Stimulated activated naive CD4-positive, alpha-beta T cell (primary cell): ENCODE results near the gene MTX1.
A peak's percentile ranks its signal among the peaks of the same experiment; 100 is the strongest.
"Not testable (repeated sequence)": the region's sequence is repeated elsewhere in the genome, so short reads cannot be mapped to it uniquely, and the experiment has no call there.

Source experiments
- DNase-seq, 6 experiments: peaks; one replicate each; lab custom pipeline; 2025; lab: John Stamatoyannopoulos, UW

The MTX1 gene

DNA sequence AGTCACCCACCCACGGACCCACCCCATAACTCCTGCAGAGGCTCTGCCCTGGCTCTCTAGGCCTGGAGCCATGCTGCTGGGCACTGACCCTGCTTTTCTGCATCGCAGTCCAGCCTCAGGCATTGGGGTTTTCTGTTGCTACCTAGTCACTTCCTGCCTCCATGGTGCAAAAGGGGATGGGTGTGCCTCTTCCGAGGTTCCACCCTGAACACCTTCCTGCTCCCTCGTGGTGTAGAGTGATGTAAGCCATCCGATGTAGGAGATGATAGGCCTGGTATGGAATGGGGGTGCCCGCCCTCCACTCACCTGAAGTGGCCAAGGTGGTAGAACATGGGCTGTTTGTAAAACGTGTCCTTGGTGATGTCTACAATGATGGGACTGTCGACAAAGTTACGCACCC, 26.9 kb downstream of the MTX1 start:
- not testable (repeated sequence) for DNase-seq

DNA sequence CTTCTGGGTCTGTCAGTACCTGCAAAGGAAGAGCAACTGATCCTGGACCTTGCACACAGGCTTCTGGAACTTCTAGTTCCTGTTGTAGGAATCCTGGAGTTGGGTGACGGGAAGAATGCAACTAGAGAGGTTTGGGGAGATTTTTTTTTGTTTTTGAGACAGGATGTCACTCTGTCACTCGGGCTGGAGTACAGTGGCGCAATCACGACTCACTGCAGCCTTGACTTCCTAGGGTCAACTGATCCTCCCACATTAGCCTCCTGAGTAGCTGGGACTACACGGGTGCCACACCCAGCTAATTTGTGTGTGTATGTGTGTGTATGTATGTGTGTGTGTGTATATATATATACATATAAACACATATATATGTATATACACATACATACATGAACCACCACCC, 28.0 kb downstream of the MTX1 start:
- DNase-seq = no peak

DNA sequence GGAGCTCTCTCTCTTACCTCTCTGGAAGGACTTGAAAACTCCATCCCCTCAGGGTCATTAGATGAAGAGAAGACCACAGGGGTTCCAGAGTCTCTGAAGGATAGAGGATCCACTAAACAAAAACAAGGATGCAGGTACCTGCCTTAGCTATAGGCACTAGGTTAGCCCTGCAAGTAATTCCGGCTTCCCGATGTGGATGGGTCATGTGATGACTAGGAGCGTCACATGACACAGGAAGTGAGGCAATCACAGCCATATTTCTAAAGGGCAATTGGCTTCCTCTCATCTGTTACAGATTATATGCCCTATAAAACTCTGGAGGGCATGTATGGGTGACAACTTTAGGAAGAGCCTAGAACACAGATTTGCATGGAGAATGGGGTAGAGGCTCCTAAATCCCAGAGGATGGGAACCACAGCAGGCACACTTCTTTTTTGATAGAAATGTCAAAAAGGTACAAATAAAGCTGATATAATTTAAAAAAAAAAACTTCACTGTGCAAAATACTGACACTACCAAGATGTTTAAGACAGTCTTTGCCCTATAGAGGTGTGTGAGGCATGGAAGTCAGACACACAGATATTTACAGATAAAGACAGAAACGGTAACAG, 32.7 kb downstream of the MTX1 start:
- DNase-seq = peak; percentile 33 to 74 (median 58)

DNA sequence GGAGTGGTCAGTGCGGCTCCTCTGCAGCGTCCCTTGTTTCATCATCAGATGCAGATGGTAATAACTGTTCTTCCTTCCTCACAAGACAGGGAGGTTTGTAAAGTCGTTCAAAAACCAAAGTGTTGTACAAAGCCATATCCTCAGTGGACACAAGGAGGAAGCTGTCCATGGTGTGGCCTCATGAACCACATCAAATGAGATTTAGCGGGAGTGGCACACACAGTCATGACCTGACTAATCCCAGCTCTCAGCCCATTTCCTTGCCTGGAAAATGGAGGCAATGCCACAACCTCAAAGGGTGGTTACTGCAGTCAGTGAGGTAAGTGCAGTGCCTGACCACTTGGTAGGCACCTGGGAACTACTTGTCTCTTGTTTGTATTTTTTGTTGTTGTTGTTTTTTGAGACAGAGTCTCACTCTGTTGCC, 33.4 kb downstream of the MTX1 start:
- no peak for DNase-seq

DNA sequence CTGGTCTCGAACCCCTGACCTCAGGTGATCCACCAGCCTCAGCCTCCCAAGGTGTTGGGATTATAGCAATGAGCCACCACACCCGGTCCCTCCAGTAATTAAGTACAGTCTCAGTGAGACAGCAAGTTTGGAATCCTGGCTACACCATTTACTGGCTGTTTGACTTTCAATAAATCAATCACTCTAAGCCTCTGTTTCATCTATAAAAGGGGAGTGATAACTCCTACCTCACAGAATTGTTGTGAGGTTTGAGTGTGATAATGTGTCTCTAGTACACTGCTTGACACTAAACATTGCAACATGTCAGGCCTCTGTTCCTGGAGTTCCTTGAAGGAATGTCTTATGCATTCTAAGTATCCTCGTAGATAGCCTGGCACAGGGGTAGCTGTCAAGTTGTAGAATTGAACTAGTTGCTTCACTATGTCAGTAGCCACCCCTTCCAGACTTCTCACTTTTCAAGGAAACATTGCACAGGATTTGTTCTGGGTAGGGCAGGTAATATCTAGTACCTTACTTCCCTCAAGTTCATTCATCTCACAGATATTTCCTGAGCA, 34.4 kb downstream of the MTX1 start:
- no peak for DNase-seq

DNA sequence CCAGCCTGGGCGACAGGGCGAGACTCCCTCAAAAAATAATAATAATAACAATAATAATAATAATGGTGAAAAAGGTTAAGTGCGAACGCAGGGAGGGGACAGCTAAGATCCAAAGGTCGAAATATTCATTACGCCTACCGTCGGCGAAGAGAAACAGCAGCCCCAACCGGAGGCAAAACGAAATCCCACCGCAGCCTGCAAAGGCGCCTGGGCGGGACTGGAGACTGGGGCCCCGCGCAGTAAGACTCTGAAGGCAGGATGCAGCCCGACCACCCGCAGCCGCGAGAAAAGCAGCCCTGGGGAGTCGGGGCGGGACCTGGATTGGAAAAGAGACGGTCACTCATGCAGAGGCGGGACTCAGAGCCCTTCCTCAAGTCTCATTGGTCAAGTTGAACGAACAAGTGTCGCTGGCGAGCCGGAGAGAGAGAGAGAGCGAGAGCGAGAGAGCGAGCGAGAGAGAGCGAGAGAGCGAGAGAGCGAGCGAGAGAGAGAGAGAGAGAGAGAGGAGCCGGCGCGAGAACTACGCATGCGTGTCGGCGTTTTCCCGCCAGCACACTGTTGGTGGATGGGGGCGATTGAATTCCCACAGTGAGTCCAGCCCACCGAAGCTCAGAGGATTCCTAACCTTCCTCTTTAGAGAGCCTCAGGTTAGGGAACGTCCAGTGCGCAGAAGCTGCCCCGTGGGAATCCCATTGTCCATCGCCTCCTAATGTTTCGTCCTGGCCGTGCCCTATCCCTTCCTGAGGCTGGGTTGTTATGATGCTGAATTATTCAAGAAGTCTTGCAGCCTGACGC, 36.1 kb downstream of the MTX1 start:
- peak; percentile 86 to 95 (median 92) for DNase-seq

DNA sequence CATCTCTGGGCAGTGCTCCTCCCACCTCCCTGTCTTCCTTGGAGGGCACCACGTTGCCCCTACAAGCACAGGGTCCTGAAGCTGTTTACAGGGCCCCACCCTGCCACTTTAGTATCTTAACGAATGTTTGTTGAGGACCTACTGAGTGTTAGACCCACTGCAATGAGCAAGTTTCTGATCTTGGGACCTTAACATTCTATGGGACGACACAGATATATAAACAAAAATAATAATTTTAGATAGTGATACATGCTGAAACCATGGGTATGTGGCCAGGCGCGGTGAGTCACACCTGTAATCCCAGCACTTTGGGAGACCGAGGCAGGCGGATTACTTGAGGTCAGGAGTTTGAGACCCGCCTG, 36.6 kb downstream of the MTX1 start:
- DNase-seq = no peak

DNA sequence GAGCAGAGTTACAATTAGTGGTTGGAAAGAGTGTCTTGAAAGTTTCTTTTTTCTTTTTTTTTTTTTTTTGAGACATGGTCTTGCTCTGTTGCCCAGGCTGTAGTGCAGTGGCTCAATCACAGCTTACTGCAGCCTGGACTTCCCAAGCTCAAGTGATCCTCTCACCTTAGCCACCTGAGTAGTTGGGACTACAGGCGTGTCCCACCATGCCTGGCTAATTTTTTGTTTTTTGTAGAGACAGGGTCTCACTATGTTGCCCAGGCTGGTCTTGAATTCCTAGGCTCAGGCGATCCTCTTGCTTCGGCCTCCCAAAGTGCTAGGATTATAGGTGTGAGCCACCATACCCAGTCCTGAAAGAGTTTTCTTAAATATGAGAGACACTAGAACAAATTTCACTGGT, 38.3 kb downstream of the MTX1 start:
- not testable (repeated sequence) for DNase-seq

DNA sequence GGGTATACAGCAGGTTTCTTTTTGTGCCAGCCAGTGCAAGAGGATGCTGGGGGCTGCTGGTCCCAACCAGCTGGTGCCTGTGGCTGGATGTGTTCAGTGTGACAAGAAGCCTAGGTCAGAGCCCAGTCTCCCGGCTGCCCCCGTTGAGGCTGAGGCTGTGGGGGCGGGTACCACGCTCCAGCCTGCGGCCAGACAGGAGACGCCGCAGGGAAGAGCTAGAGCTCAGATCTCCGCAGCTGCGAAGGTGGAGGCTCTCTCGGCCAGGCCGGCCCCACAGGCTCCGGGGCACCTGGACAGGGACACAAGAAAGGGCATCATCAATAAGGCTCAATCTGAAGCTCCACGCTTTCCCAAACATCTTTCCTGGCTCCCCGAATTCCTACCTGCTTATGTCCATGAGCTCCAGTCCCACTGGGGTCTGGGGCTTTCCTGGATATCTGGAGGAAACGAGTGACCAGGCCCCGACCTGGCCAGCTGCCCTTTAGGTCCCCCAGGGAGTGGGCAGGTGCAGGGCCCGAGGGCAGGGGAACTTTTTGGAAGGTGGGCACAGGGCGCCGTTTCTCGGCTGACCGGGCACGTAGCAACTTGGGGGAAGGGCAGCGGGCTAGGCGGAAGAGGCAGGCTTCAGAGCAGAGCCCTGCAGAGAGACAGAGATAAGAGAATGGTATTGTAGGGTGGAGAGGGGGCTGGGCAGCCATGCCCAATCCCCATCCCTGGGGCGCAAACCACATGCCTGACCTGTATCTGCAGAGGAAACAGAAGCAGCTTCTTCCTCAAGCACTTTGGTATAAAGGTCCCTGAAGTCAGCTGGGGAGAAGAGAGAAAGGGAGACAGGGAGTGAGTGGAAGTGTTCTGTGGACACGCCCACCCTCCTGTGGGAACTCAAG, 39.4 kb downstream of the MTX1 start:
- no peak for DNase-seq

DNA sequence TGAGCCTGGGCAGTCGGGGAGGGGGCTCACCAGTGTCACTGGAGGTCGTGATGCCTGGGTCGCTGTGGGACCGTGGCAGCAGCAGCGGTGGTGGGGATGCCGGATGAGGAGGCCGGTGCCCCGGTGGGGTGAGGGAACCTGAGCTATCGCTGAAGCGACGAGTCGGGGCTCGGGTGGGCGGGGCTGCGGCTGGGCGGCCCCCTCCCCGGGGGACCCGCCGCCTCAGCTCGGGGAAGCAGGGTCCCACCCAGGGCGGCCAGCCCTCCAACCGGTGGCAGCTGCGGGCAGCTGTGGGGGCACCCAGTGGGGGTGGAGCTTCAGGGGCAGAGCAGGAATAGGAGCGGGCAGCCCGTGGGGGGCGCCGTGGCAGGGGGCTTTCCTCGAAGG, 41.7 kb downstream of the MTX1 start:
- DNase-seq = peak in 2 of 6 experiments; percentile 9 to 57

DNA sequence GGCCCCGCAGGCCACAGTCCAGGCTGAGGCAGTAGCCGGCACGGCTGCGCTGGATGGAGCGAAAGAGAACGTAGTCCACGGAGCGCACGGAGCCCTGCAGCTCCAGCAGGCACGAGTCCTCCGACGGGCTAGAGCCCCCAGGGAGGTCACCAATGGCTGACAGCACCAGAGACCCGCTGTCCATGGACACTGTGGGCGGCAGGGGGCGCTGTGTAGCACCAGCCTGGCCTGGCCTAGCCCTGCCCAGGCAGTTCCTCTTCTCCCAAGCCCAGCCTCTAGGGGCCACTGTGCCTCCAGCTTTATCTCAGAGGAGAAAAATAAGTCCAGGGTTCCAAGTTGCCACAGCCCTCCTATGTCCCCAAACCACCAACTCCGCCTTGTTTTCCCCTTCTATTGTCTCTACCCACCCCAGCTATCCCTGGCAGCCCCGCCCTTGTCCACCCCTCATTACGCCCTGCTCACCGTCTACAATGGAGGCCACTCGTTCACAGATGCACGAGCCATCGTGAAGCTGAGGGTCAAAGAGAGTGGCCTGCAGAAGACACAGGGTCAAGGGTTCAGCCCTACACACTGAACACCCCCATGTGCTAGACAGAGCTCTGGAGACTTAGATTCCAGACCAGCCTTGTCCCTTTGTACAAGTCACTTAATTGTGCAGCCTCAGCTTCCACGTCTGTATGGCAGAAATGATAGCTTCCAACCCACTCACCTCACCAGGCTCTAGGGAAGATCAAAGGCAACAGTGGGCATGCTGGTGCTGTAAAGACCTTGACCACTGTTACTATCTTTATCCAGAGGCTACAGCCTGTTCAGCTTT, 42.3 kb downstream of the MTX1 start:
- DNase-seq = peak; percentile 81 to 94 (median 92)

DNA sequence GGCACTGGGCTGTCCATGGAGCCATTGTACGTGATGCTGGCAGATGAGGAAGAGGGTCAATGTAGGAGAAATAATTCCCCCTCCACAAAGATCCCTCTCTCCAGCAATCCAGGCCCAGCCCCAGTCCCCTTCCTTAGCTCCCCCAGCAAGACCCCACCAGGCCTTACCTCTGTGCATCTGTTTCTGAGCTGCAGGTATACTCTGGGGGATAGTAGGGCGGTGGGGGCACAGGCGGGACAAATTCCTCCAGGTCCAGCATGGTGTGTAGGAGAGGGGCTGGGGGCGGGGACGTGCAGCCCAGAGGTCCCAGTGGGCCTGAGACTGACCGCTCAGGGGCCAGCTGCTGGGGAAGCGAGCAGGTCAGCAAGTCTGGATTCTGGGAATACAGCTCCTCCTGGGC, 43.1 kb downstream of the MTX1 start:
- no peak for DNase-seq

DNA sequence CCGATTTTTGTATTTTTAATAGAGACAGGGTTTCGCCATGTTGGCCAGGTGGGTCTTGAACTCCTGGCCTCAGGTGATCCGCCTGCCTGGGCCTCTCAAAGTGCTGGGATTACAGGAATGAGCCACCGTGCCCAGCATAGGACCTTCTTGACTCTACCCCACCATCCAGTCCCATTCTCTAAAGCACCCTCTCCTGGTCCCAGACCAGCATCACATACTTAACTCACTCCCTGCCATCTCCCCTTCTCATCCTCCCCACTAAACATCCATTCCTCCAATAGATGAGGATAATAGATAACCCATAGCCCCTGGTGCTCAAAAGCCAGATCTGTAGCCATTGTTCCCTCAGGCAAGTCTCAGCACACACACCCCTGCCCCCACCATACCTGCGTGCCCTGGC, 44.7 kb downstream of the MTX1 start:
- DNase-seq = no peak

DNA sequence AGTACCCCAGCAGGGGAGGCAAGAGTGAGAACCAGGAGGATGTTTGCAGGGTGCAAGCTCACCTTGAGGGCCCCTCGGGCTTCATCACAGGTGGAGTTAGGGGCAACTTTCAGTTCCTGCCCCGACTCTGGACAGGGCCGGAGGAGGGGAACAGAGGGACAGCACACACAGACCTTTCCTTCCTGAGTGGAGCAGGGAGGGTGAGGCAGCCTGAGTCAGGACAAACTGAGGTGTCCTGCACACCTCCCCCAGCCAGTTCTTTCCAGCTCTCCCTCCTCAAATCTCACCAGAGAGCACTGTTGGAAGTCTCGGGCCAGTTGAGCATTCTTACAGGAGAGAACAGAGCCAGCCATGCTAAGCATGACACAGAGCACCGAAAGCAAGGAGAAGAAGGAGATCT, 45.3 kb downstream of the MTX1 start:
- DNase-seq = no peak

DNA sequence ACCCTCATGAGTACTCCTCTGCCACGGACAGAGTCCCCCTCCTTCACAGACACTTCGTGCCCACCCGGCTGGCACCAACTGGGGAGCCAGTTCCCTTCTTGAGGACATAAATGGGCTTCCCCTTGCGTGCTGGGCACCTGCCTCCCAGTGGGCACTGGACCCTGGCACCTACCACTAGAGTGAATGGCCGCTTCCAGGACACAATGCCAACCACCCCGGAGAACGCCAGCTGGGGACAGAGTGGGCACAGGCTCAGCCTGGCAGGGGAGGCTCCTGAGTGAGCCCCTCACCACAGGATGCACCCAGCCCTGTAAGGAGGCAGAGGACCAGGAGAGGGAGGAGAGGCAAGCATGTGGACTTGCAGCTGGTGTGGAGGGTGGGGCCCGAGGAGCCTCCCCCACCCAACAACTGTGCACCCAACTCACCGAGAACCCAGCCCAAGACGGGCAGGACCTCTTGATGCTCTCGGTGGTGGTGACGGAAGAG, 45.8 kb downstream of the MTX1 start:
- no peak for DNase-seq

DNA sequence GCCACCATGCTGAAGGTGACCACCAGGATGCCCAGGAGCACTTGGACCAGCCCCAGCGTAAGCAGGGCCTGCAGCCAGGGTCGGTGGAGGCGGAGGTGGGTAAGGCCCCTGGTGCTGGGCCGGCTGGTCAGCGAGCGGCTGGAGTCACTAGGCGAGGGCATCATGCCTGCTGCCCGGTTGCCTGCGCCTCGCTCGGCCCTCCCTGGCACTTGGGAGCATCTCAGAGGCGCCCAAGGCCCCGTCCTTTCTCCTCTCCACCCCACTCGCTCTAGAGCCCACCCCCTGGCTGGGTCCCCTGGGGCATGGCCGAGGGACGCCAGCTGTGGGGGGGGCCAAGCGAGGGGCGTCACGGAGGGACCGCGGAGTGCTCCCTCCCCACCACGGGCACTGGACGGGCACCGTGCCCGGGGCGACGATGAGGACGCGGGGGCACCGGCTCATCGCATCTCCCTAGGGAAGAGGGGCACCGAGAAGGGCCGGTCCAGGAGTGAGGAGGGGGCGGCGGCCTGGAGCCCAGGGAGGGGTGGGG, 46.3 kb downstream of the MTX1 start:
- DNase-seq = no peak

DNA sequence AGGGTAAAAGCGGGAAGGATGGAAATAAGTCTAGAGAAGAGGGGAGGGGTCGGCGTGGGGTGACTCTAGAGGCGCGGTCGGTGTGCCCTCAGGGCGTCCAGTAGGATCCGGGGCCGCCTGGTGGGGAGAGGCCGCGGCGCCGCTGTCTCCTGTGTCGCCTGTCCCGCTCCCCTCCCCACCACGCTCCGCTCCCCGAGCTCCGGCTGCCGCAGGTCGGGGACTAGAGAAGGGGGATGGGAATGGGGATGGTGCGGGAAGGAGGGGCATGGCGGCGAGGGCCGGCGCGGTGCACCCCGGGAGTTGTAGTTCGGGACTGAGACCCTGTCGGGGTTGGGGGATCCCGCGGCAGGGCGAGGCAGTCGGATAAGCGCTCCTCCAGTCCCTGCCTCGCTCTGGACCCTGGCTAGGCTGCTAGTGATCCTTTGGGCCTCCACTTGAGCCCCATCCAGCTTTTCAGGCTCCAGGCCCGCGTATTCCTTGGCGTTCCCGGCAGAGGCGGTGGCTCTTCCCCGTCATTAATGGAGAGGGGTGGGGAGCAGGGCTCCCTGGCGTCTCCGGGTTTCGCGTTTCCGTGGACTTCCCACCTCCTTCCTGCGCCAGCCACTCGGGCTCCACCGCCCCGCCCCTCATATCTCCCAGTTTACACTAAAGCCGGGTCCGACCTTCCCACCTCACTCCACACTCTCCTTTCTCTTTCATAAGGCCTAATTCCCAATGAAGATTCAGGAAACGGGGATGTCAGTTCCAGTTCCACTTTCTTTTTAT, 46.9 kb downstream of the MTX1 start, which contains the start of gene ENTREP3:
Gene ENTREP3, minus strand, starts transcription at position 241 of the 765 bp plus-strand sequence. CDS start 606 bp downstream, outside the sequence.
- DNase-seq = peak; percentile 48 to 80 (median 68)

DNA sequence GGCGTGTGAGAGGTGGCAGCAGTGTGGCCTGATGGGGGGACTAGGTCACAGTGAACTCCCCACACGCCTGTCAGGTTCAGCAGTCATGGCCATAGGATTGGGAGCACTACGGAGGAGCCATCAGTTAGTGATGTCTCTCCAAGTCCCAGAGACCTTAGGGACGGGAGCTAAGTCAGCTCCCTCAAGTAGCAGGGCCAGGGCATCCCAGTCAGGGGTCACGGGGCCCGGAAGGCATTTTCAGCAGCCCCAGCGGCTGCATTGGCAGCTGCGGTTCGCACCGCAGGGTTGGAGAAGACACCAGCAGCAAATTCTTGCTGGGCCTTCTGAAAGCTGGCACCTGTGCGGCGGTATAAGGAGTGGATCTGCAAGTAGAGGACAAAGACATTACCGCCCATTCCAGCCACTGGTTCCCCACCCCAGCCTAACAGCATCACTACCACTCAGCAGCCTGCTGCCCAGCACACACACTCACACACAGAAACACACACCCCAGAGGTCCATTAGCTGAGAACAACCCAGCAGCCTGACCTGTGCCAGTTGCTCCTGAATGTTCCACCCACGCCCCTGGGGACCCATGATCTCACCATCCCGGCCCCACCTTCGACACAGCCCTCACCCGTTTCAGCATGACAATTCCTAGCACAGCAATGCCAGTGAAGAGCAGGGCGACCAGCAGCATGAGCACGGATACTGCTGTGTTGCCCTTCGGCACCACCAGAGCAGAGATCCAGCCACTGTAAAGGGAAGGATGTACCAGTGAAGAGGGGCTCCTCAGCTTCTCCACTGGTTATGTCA, 47.8 kb downstream of the MTX1 start:
- DNase-seq = no peak

DNA sequence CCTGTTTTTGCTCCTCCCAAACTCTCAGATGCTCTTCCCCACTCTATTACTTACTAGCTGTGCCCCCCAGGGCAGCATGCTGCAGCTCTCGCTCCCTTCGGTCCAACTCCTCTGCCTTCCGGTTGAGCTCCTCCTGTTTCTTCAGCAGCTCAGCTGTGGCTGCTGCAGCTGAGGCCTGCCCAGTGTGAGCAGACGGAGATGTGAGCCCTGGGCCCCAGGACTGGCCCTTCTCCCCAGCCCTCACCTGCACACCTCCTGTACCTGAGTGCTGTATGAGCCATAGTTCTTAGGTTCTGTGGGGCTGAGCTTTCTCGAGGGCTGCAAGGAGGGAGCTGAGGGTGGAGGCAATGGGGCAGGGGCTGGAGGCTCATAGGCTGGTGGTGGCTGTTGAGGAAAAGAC, 51.8 kb downstream of the MTX1 start:
- DNase-seq = no peak
